HAP-1 (cell line): Measurements from ENCODE around the gene UBTF.

Experiments
- DNase-seq, 2 experiments: peaks; one replicate each; pipeline ENCODE4 v3.0.0-alpha.2; 2016 to 2020; ENCODE audit warnings: low spot score in 2 of 2
- H3K27me3 ChIP-seq: fragments of 250-450 bp; sonication (Bioruptor Pico); 2 replicates; pipeline ENCODE4 v1.5.1; 2020; ENCODE audit warnings: low read depth, mild to moderate bottlenecking, moderate library complexity
- H3K36me3 ChIP-seq: fragments of 250-450 bp; sonication (Bioruptor Pico); replicated peaks from 2 replicates; pipeline ENCODE4 v1.5.1; 2020; ENCODE audit warnings: mild to moderate bottlenecking
- H3K4me1 ChIP-seq: fragments of 250-450 bp; sonication (Bioruptor Pico); 2 replicates; pipeline ENCODE4 v1.5.1; 2020; ENCODE audit warnings: mild to moderate bottlenecking
- H3K4me3 ChIP-seq: fragments of 250-450 bp; sonication (Bioruptor Pico); 2 replicates; pipeline ENCODE4 v1.5.1; 2020; ENCODE audit warnings: mild to moderate bottlenecking, moderate library complexity
- H3K9me3 ChIP-seq: fragments of 250-450 bp; sonication (Bioruptor Pico); 2 replicates; pipeline ENCODE4 v1.5.1; 2020; ENCODE audit warnings: mild to moderate bottlenecking, moderate library complexity
- in situ Hi-C: fragments of 300-500 bp; cut with MboI; formaldehyde crosslinking; loops from 3 replicates; pipeline ENCODE4 v1.14.3; 2020; ENCODE audit warnings: low sequenced_read_pairs, inconsistent platforms, mixed read lengths

UBTF gene

GRCh38 chr17:44170135-44170498, 49.4 kb downstream of the UBTF start:
- Histone ChIP-seq H3K36me3 (no peaks in the 10 kb centered on the region; the same call in 1 of the 2 replicates), H3K4me3 (no peak overlapping the region), H3K9me3 (no peaks in the 10 kb centered on the region), H3K4me1 (no peaks in the 10 kb centered on the region), H3K27me3 (no peaks in the 10 kb centered on the region)
- in situ Hi-C loops: no loop called here
- DNase-seq: no peak

GRCh38 chr17:44167181-44167861, 52.2 kb downstream of the UBTF start:
- peaks cover 3% of the 10 kb centered on the region for H3K36me3 ChIP-seq
- H3K9me3 ChIP-seq: no peaks in the 10 kb centered on the region
- no peaks in the 10 kb centered on the region for H3K27me3 ChIP-seq
- in situ Hi-C loops: no loop called here
- DNase-seq: no peak
- no peaks in the 10 kb centered on the region for H3K4me1 ChIP-seq
- no peak overlapping the region for H3K4me3 ChIP-seq

GRCh38 chr17:44164476-44164875, 55.0 kb downstream of the UBTF start:
- no peaks in the 10 kb centered on the region for H3K9me3 ChIP-seq
- no peaks in the 10 kb centered on the region for H3K27me3 ChIP-seq
- H3K36me3 ChIP-seq: peaks cover 25% of the 10 kb centered on the region
- H3K4me3 ChIP-seq: no peak overlapping the region
- H3K4me1 ChIP-seq: no peaks in the 10 kb centered on the region
- no peak for DNase-seq
- in situ Hi-C loops: no loop called here

- Histone ChIP-seq H3K27me3 (no peaks in the 10 kb centered on the region), H3K4me3 (no peak overlapping the region), H3K4me1 (no peaks in the 10 kb centered on the region), H3K36me3 (peaks cover 61% of the 10 kb centered on the region), H3K9me3 (no peaks in the 10 kb centered on the region)
- DNase-seq: no peak
- in situ Hi-C loops: no loop called here
Observed at GRCh38 chr17:44159519-44160210, 59.8 kb downstream of the UBTF start.

- DNase-seq: no peak
- no peak overlapping the region for H3K4me3 ChIP-seq
- H3K9me3 ChIP-seq: no peaks in the 10 kb centered on the region
- no peaks in the 10 kb centered on the region for H3K4me1 ChIP-seq
- in situ Hi-C loops: no loop called here
- H3K27me3 ChIP-seq: no peaks in the 10 kb centered on the region
- peaks cover 60% of the 10 kb centered on the region for H3K36me3 ChIP-seq
Observed at GRCh38 chr17:44155488-44155887, 64.0 kb downstream of the UBTF start.
